ENCODE data around the gene SORBS1. TPM values are rescaled to one million over a fixed set of nuclear protein-coding genes. Genes with fewer than 3 reads are reported as not detected.

Gene SORBS1
- total RNA-seq, 1 donor from 2014 or later = 58.2 TPM

DNA sequence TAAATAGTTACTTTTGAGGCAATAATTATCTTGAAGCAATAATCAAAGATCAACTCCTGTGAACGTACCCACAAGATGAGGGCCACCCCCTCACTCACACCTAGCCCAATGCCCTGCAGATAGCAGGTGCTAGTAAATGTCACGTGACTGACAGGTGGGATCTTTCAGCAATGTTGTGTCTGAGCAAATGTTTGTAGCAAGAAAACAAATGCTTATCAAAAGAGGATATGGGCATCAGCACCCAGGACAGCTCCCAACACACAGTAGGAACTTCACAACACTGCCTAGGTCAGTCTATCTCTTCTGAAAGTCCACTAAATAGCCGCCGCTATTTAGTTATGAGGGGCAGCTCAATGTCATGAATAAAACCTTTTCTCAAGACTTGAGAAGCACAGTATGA, 149.5 kb downstream of the SORBS1 start:
- TF ChIP-seq, protein P1, sequence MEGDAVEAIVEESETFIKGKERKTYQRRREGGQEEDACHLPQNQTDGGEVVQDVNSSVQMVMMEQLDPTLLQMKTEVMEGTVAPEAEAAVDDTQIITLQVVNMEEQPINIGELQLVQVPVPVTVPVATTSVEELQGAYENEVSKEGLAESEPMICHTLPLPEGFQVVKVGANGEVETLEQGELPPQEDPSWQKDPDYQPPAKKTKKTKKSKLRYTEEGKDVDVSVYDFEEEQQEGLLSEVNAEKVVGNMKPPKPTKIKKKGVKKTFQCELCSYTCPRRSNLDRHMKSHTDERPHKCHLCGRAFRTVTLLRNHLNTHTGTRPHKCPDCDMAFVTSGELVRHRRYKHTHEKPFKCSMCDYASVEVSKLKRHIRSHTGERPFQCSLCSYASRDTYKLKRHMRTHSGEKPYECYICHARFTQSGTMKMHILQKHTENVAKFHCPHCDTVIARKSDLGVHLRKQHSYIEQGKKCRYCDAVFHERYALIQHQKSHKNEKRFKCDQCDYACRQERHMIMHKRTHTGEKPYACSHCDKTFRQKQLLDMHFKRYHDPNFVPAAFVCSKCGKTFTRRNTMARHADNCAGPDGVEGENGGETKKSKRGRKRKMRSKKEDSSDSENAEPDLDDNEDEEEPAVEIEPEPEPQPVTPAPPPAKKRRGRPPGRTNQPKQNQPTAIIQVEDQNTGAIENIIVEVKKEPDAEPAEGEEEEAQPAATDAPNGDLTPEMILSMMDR (IDR thresholded peaks at IDR 0.05) = no peak
- H3K4me3 ChIP-seq = no peak overlapping the region
- intact Hi-C loops (cut with DNase I) = no loop called here
- H3K36me3 ChIP-seq = peaks cover 26% of the 10 kb centered on the region
- no peaks in the 10 kb centered on the region for H3K27me3 ChIP-seq (ENCODE audit: low read depth)
- no peaks in the 10 kb centered on the region for H3K9me3 ChIP-seq
- no peak overlapping the region for H3K27ac ChIP-seq
- peaks cover 31% of the 10 kb centered on the region for H3K4me1 ChIP-seq
- no peak for DNase-seq
- no peak for ATAC-seq

DNA sequence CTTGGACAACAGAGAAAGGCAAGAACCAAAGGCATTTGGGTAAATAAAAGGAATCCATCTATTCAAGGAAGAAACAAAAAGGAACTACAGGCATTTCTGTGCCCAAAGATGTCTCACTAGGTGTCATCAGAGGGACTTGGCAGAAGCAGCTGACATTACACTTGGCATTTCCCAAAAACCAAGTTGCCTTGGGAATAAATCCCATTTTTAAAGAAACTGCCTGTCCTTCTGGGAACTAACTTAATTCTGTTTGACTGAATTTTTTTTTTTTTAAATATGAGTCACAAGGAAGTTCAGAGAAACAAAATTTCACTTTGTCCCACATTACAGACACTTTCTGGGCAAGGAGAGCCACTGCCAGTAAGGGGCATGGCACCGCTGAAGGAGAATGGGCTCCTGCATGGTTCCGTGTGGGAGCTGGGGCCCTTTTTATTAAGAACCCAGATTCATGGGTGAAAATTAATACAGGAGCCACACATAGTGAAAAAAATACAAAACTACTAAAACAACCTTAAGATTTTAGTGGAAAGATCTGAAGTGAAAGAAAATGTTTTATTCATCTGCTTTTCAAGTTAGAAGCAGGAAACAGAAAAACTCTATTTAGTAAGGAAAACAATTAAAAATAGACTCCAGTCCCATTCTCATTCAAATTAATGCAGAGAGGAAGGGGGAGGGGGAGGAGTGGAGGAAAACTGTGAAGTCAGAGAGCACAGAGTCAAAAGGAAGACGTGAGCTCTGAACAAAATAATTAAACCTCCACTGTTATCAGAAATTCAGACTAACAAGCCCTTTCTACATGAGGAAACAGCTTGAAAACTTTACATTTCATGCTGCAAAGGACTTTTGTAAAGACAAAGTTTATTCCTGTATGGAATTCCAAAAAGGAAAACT, 151.9 kb downstream of the SORBS1 start:
- no peaks in the 10 kb centered on the region for H3K27me3 ChIP-seq (ENCODE audit: low read depth)
- peak overlapping the region; percentile 28 for H3K27ac ChIP-seq
- peaks cover 35% of the 10 kb centered on the region for H3K4me1 ChIP-seq
- intact Hi-C loops (cut with DNase I) = no loop called here
- ATAC-seq (peak in 1 of 2 donors; percentile 64), DNase-seq (no peak)
- TF ChIP-seq, protein P1 (IDR thresholded peaks at IDR 0.05) = no peak
- H3K9me3 ChIP-seq = no peaks in the 10 kb centered on the region
- H3K4me3 ChIP-seq = no peak overlapping the region
- peaks cover 11% of the 10 kb centered on the region for H3K36me3 ChIP-seq

DNA sequence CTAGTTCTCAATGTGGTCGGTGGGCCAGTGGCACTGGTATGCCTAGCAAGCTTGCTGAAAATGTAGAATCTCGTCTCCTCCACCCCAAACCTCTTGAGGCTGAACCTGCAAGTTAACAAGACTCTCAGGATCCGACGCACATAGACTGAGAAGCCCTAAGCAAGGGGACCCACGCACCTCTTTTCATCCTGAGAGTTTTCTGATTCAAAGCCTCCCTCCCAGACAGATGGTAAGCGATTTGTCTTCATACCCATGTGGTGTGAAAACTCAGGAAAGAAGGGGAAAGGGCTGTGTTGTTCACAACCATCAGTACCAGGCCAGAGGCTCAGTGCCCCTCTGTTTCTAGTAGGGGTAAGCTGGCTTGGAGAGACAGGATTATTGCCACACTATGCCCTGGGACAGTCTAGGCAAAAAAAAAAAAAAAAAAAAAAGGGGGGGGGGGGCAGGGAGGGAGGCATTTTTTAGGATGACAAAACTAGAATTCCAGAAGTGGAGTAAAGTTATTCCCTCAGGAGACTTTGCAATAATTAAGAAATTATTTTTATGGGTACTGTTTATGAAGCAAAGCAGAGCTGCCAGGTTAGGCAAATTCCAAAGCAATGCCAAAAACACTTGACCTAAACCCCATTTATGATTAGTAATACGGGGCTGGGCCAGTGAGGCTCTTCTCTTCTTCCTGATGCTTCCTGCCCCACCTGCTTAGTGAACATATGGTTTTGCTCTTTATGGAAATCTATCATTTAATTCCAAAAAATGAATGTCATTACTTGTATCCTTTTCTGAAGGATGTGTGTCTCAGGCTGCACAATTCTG, 152.8 kb downstream of the SORBS1 start:
- DNase-seq (no peak), ATAC-seq (peak; percentile 52 to 76)
- no peaks in the 10 kb centered on the region for H3K27me3 ChIP-seq (ENCODE audit: low read depth)
- no peak overlapping the region for H3K4me3 ChIP-seq
- H3K27ac ChIP-seq = peak overlapping the region; percentile 28
- H3K4me1 ChIP-seq = peaks cover 35% of the 10 kb centered on the region
- H3K9me3 ChIP-seq = no peaks in the 10 kb centered on the region
- TF ChIP-seq, protein P1 (IDR thresholded peaks at IDR 0.05) = no peak
- H3K36me3 ChIP-seq = peaks cover 11% of the 10 kb centered on the region
- intact Hi-C loops (cut with DNase I) = no loop called here

DNA sequence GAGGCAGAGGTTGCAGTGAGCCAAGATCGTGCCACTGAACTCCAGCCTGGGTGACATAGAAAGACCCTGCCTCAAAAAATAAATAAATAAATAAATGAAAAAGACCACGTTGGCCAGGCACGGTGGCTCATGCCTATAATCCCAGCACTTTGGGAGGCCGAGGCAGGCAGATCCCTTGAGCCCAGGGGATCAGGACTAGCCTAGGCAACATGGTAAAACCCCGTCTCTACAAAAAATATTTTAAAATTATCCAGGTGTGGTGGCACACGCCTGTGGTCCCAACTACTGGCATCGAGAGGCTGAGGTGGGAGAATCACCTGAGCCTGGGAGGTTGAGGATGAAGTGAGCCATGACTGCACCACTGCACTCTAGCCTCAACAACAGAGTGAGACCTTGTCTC, 153.6 kb downstream of the SORBS1 start:
- H3K9me3 ChIP-seq = no peaks in the 10 kb centered on the region
- DNase-seq (no peak), ATAC-seq (no peak)
- TF ChIP-seq, protein P1 (IDR thresholded peaks at IDR 0.05) = no peak
- no peaks in the 10 kb centered on the region for H3K27me3 ChIP-seq (ENCODE audit: low read depth)
- peaks cover 35% of the 10 kb centered on the region for H3K4me1 ChIP-seq
- peaks cover 11% of the 10 kb centered on the region for H3K36me3 ChIP-seq
- intact Hi-C loops (cut with DNase I) = no loop called here
- H3K4me3 ChIP-seq = no peak overlapping the region
- H3K27ac ChIP-seq = no peak overlapping the region

DNA sequence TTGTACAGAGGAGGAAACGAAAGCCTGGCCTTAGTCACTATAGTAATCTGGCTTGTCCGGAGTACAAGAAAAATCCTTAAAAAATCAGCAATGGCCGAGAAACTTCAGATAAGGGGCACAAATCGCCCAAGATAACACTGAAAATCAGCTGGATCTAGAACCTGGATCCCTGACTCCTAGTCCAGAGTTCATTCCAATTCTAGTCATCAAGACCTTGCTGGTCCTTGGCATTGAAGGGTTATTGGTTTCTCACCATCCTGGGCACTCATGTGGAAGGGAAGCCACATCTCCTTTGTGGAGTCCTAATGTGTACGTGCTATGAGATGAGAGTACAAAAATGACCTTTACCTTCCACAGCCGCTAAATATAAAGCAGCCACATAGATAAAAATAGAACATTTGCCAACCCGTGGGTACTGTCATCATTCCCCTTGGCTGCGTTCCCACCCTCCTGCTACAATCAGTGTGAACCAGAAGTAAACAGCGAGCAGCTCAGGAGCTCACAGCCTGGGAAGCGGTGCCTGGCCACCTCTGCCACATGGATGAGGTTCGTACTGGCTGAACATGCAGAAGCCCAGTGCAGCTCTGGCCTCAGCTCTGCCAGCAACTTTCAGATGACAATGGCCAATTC, 154.4 kb downstream of the SORBS1 start:
- DNase-seq (peak; percentile 61), ATAC-seq (peak; percentile 47 to 53)
- Histone ChIP-seq H3K4me1 (peaks cover 35% of the 10 kb centered on the region), H3K9me3 (no peaks in the 10 kb centered on the region), H3K36me3 (peaks cover 11% of the 10 kb centered on the region), H3K27me3 (ENCODE audit: low read depth) (no peaks in the 10 kb centered on the region), H3K27ac (peak overlapping the region; percentile 10), H3K4me3 (no peak overlapping the region)
- TF ChIP-seq, protein P1 (IDR thresholded peaks at IDR 0.05) = no peak
- intact Hi-C loops (cut with DNase I) = no loop called here

All from lower lobe of right lung (tissue), 2 donors.